ENCODE results near the gene MED31.
"Not testable (repeated sequence)": the region's sequence is repeated elsewhere in the genome, so short reads cannot be mapped to it uniquely, and the experiment has no call there.

The MED31 gene

GRCh38 chr17:6676802-6677157 lies 25.4 kb upstream of the MED31 start:
- no peak for DNase-seq

DNA sequence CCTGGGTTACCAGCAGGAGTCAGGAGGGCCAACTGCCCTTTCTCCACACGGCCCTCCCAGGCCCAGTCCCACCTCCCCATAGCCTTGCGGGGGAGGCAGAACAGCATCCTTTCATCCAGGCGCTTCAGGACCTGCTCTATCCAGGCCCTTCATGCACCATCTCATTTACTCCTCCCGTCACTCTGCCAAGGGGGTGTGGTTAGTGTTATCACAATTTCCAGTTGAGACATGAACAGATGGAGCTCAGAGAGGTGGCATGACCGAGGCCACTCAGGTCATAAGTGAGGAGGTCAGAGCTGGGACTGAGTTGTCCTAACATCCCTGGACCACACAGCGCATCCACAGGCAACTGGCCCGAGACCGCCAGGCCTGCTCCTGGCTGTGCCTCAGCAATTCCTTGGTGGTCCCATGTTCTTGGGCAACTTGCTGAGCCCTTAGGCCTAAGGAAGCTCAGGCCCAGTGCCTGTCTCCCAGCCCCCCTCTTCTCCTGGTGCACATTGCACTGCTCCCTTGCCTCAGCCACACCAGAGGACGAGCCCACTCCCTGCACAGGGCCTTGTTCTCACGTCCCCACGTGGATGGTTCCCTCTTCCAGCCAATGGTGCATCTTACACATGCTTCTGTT lies 23.9 kb upstream of the MED31 start:
- no peak for DNase-seq

- DNase-seq, result no peak
Measured at GRCh38 chr17:6674586-6674985, 23.2 kb upstream of the MED31 start.

DNA sequence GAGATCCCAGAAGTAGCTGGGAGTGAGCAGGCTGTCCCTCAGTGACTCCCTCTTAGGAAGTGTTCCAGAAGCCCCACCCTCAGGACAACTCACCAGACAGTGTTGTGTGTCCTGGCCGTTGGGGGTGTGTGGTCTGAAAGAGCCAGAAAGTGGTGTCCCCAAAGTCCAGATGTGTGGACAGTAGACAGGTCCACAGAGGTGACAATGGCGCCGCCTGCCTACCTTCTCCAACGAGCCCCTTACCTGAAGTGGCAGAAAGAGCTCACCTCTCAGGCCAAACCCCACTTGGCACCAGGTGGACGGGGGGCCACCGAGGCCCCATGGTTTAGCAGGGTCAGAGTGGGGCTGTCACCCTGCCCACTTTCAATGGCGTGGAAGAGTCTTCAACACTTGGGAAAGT lies 20.0 kb upstream of the MED31 start:
- no peak for DNase-seq

- no peak for DNase-seq
Measured at GRCh38 chr17:6670999-6671398, 19.6 kb upstream of the MED31 start.

- DNase-seq, result no peak
Measured at GRCh38 chr17:6670571-6670970, 19.2 kb upstream of the MED31 start.

- DNase-seq, result no peak
Measured at GRCh38 chr17:6669479-6670212, 18.2 kb upstream of the MED31 start.

DNA sequence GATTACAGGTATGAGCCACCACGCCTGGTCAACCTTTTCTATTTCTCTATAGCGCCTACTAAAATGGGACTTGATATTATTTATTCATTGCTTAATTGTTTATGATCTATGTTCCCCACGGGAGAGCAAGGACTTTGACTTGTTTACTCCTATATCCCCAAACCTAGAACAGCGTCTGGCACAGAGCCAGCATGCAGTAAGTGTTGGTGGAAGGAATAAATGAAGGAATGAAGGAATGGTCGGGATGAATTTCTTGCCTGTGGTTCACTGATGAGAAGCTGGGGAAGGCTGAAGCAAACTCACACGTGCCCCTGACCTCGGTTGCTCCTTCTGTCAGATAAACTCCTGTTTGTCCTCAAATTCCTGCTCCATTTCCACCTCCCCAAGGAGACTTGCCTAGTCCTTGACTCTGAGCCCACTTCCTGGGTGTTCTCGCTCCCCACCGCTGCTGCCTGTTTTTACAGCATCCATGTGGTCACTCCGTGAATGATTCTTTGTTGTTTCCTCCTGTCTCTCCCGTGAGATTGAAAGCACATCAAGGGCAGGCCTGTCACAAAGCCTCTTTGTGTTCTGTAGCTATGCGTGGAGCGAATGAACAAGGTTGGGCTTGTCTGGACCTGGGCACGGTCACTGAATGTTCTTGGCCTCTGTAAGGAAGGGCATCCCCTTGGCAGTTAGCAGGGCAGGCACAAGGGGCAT lies 17.5 kb upstream of the MED31 start:
- DNase-seq, result no peak

GRCh38 chr17:6668219-6668618 lies 16.8 kb upstream of the MED31 start:
- DNase-seq, result no peak

DNA sequence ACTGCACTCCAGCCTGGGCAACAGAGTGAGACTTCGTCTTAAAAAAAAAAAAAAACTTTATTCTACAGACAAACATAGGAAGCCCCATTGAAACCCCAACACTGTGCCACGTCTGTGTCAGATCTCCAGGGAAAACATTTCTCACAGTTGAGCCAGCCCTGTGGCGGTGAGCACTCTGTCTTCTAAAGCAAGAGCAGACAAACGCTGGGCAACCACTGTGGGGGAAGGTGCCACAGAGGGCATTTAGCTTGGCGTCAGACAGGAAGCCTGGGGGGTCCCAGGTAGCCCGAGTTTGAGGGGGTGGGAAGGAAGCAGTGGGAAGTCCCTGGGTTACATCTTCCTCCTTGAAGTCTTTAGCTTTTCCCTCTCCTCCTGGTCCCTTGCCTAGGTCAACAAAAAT lies 16.1 kb upstream of the MED31 start:
- no peak for DNase-seq

DNA sequence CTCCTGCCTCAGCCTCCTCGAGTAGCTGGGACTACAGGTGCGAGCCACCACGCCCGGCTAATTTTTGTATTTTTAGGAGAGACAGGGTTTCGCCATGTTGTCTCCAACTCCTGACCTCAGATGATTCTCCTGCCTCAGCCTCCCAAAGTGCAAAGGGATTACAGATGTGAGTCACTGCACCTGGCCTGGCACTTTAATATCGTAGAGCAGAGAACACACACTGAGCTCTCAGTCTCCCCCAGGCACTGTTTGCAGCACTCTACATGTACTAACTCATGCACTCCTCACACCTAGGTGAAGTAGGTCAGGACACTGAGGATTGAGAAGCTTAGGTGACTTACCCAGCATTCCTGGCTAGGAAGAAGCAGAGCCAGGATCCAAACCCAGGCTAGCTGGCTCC lies 15.2 kb upstream of the MED31 start:
- no peak for DNase-seq

- peak; percentile 46 for DNase-seq
Measured at GRCh38 chr17:6666077-6666521, 14.7 kb upstream of the MED31 start.

GRCh38 chr17:6663200-6663599 lies 11.8 kb upstream of the MED31 start:
- not testable (repeated sequence) for DNase-seq

- no peak for DNase-seq
Measured at GRCh38 chr17:6661464-6661848, 10.1 kb upstream of the MED31 start.

- DNase-seq, result peak; percentile 71
Measured at GRCh38 chr17:6660805-6661463, 9.5 kb upstream of the MED31 start.

DNA sequence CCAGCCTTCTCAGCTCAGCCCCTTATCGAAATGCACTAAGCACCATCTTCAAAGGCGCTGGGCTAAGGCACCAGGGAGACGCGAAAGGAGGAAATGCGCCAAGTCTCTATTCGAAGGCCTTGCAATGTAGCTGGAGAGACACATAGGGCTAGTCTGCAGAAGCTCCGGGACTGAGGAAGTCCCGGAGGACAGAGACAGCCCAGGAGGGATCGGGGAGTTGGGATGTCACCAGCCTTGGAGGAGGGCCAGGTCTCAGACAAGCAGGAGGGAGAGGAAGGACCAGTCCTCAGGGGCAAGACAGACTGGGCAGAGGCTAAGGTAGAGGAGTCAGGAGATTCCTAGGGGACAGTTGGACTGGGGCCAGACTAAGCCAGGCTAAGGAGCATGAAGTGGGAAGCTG lies 8.7 kb upstream of the MED31 start:
- DNase-seq, result no peak

- not testable (repeated sequence) for DNase-seq
Measured at GRCh38 chr17:6658411-6658810, 7.0 kb upstream of the MED31 start.

- no peak for DNase-seq
Measured at GRCh38 chr17:6657633-6658287, 6.4 kb upstream of the MED31 start.

- not testable (repeated sequence) for DNase-seq
Measured at GRCh38 chr17:6656797-6657632, 5.6 kb upstream of the MED31 start.

GRCh38 chr17:6655732-6656361 lies 4.4 kb upstream of the MED31 start:
- DNase-seq, result not testable (repeated sequence)

DNA sequence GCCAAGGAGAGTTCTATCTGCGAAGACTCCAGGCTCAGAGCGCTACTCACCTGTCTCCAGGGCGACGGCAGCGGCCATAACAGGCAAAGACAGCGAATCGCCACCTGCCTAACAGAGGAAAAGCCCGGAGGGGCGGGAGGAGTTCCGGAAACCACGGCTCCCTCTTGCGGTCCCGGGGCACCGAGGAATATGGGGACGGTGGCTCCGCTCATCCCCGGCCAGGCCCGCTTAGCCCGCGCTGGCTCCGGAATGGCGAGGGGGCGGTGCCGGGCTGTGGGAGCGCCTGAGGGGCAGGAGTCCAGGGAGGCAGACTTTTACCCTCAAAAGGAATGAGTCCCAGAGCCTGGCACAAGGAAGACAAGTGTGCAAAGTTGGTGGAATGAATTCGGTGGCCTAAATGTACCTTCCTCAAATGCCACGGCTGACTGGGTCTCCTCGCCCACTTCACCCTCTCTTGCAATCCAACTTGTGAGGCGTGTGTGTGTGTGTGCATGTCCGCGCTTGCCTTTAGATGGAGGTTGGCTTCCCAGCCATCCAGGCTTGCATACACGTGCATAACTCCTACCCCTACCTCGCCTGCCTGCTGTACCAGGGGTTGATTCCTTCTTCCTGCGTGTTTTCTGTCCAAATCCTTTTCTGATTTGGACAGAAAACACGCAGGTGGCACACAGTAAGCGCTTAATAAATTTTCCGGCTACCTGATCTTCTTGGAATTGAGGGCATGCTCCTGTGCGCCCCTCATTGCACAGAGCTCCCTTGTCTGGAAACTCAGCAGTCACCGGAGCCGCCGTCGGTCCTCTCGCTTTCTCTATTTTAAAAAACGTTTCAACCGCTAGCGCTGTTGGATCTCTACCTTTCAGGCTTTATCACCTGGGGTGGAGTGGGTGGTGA lies 3.7 kb upstream of the MED31 start:
- DNase-seq, result no peak
